HepG2 (cell line): ENCODE results near the gene GNG10. TPM values are rescaled to one million over a fixed set of nuclear protein-coding genes. Genes with fewer than 3 reads are reported as not detected.

ENCODE experiments used
- ATAC-seq: fragments of 200-7000 bp; cut with Tn5 transposase; 3 replicates; pipeline ENCODE4 v1.9.1; 2020; ENCODE audit warnings: mild to moderate bottlenecking, moderate library complexity
- BruUV-seq: library from RNA; stranded (reverse); fragments of 400-500 nt; replicated peaks from 2 replicates; lab custom pipeline; 2021; lab: Mats Ljungman, UMichigan
- CTCF ChIA-PET: fragments of 300-600 bp; formaldehyde crosslinking; extraction: SDS; loops from one replicate; lab custom pipeline; 2021; ENCODE audit warnings: low total read pairs, inconsistent platforms, low intra/inter-chr PET ratio; lab: Yijun Ruan, JAX
- POLR2A ChIA-PET: fragments of 350-600 bp; sonication (Branson Sonifier 250); formaldehyde crosslinking; loops from one replicate; lab custom pipeline; 2020; ENCODE audit warnings: antibody characterized with exemption, inconsistent platforms; lab: Yijun Ruan, JAX
- DNase-seq: peaks from one replicate; pipeline ENCODE4 v3.0.0-alpha.2; 2015; ENCODE audit warnings: low spot score
- FAIRE-seq: peaks from 3 replicates; lab custom pipeline; 2011; peaks lifted over from hg19 to GRCh38; lab: Jason Lieb, UNC
- H2AFZ ChIP-seq: one replicate; pipeline ENCODE4 v1.6.1; 2011; ENCODE audit warnings: low read length, inconsistent platforms
- H3K27ac ChIP-seq: fragments of 300-600 bp; 3 replicates; pipeline ENCODE4 v1.8.0; 2011; ENCODE audit warnings: mixed run types, mild to moderate bottlenecking, mixed read lengths, low read length, inconsistent platforms; ENCODE audit not compliant: insufficient read depth; ENCODE audit errors: extremely low read length
- H3K27me3 ChIP-seq, 2 experiments: fragments of 200-600 bp in 1 of 2; 2 replicates in 1 of 2; 3 replicates in 1 of 2; pipeline versions ENCODE4 v1.6.0 to v1.8.0; 2011; ENCODE audit warnings: low read length in 2 of 2, mild to moderate bottlenecking in 2 of 2, moderate library complexity in 2 of 2, inconsistent platforms in 1 of 2; ENCODE audit not compliant: insufficient read depth in 2 of 2, control insufficient read depth in 1 of 2
- H3K36me3 ChIP-seq, 2 experiments: fragments of 200-600 bp in 1 of 2; replicated peaks in 1 of 2; 2 replicates in 1 of 2; 3 replicates in 1 of 2; pipeline versions ENCODE4 v1.5.1 to v1.8.0; 2011; ENCODE audit warnings: low read length in 2 of 2, inconsistent platforms in 1 of 2; ENCODE audit not compliant: insufficient read depth in 2 of 2, control insufficient read depth in 1 of 2
- H3K4me1 ChIP-seq: 2 replicates; pipeline ENCODE4 v1.5.1; 2012; ENCODE audit warnings: low read length, inconsistent platforms; ENCODE audit not compliant: insufficient read depth
- H3K4me2 ChIP-seq: 2 replicates; pipeline ENCODE4 v1.6.0; 2011; ENCODE audit warnings: low read depth, low read length, inconsistent platforms
- H3K4me3 ChIP-seq, 3 experiments: fragments of 200-600 bp in 1 of 3; sonication (generic), shearing (Covaris generic) in 1 of 3; replicated peaks in 1 of 3; 2 replicates each; pipeline ENCODE4 v1.5.1; 2011 to 2016; ENCODE audit warnings: low read length in 3 of 3, inconsistent platforms in 2 of 3, low read depth in 2 of 3, mild to moderate bottlenecking in 2 of 3, control low read depth in 1 of 3, mixed read lengths in 1 of 3; ENCODE audit not compliant: insufficient read depth in 1 of 3
- H3K79me2 ChIP-seq: one replicate; pipeline ENCODE4 v1.6.1; 2011; ENCODE audit warnings: low read length, inconsistent platforms; ENCODE audit not compliant: insufficient read depth
- H3K9ac ChIP-seq: 2 replicates; pipeline ENCODE4 v1.6.0; 2011; ENCODE audit warnings: mild to moderate bottlenecking, low read depth, low read length, inconsistent platforms; ENCODE audit not compliant: insufficient read depth
- H3K9me3 ChIP-seq: 2 replicates; pipeline ENCODE4 v1.5.1; 2012; ENCODE audit warnings: mild to moderate bottlenecking, low read length
- H4K20me1 ChIP-seq: 2 replicates; pipeline ENCODE4 v1.6.0; 2011; ENCODE audit warnings: inconsistent platforms, mild to moderate bottlenecking, low read length, moderate library complexity; ENCODE audit not compliant: insufficient read depth
- BCLAF1 ChIP-seq: fragments of 450-650 bp; IDR thresholded peaks from 2 replicates; pipeline ENCODE4 v1.6.1; 2017; ENCODE audit warnings: mild to moderate bottlenecking
- HOXD1 ChIP-seq: sonication (generic); formaldehyde crosslinking; IDR thresholded peaks from 2 replicates; pipeline ENCODE4 v1.5.0; 2020; ENCODE audit warnings: missing genetic modification reagents
- KDM3A ChIP-seq: IDR thresholded peaks from 2 replicates; pipeline ENCODE4 v1.6.1; 2018; ENCODE audit warnings: low read depth, missing compliant biosample characterization
- MBNL3 ChIP-seq: fragments of 250-450 bp; sonication (Bioruptor Pico); conservative IDR thresholded peaks from 2 replicates; pipeline ENCODE4 v1.8.0; 2022; ENCODE audit warnings: mild to moderate bottlenecking, inconsistent platforms
- NR1H2 ChIP-seq: sonication (generic); formaldehyde crosslinking; IDR thresholded peaks from 2 replicates; pipeline ENCODE4 v1.8.1; 2022; ENCODE audit warnings: low read depth, missing genetic modification reagents, borderline replicate concordance
- PLRG1 ChIP-seq: fragments of 450-650 bp; conservative IDR thresholded peaks from 2 replicates; pipeline ENCODE4 v1.6.1; 2016
- SRSF9 ChIP-seq: fragments of 200-400 bp; formaldehyde crosslinking; IDR thresholded peaks from 2 replicates; pipeline ENCODE4 v1.6.1; 2018; ENCODE audit warnings: borderline replicate concordance, mild to moderate bottlenecking, low read depth, low read length; ENCODE audit not compliant: insufficient read depth, poor library complexity, severe bottlenecking
- ZNF160 ChIP-seq: sonication (generic); formaldehyde crosslinking; IDR thresholded peaks from 2 replicates; pipeline ENCODE4 v1.8.0; 2022; ENCODE audit warnings: mild to moderate bottlenecking, inconsistent platforms, missing genetic modification reagents
- ZNF232 ChIP-seq: sonication (generic); formaldehyde crosslinking; IDR thresholded peaks from 2 replicates; pipeline ENCODE4 v1.4.0; 2020; ENCODE audit warnings: missing genetic modification reagents, borderline replicate concordance
- ZNF468 ChIP-seq: sonication (generic); formaldehyde crosslinking; IDR thresholded peaks from 2 replicates; pipeline ENCODE4 v1.8.0; 2022; ENCODE audit warnings: mild to moderate bottlenecking, moderate library complexity, missing genetic modification reagents
- ZNF710 ChIP-seq: sonication (generic); formaldehyde crosslinking; IDR thresholded peaks from 2 replicates; pipeline ENCODE4 v1.5.0; 2020; ENCODE audit warnings: mild to moderate bottlenecking, missing genetic modification reagents, borderline replicate concordance
- WGBS: methylation state at CpG from one replicate; pipeline ENCODE4 v1.1.6; 2017; ENCODE audit warnings: low lambda C conversion rate; 5-methylcytosine and 5-hydroxymethylcytosine counted together
- in situ Hi-C: cut with HindIII; loops from 2 replicates; pipeline ENCODE4 v1.10.0; 2017; ENCODE audit warnings: low pct_unique_long_range_greater_than_20kb; ENCODE audit not compliant: extremely low pct_ligation_motif_present
- intact Hi-C: fragments of 100-400 bp; cut with micrococcal nuclease; formaldehyde crosslinking; loops from one replicate; pipeline ENCODE4 v1.10.0; 2022; ENCODE audit not compliant: unreplicated experiment
- polyA plus RNA-seq, 8 experiments: library from polyadenylated mRNA; depleted of rRNA in 3 of 8; stranded (reverse) in 7 of 8; unstranded in 1 of 8; fragments of >200 nt; fragmentation: Illumina TruSeq in 4 of 8; extraction: Trizol in 4 of 8; gene quantifications; 2 replicates each; pipeline versions ENCODE4 v1.2.1 to v1.2.3, GENCODE V29; 2011 to 2016; ENCODE audit warnings: low read depth in 4 of 8, missing spikeins in 1 of 8, mixed read lengths in 1 of 8; ENCODE audit not compliant: insufficient read depth in 1 of 8
- total RNA-seq, 5 experiments: library from RNA; depleted of rRNA; stranded (reverse); fragments of >200 nt; fragmentation: Illumina TruSeq; extraction: Trizol; gene quantifications; 2 replicates each; pipeline ENCODE4 v1.2.3, GENCODE V29; 2016; ENCODE audit warnings: low read depth in 1 of 5
- TF ChIP-seq, protein P1 (sequence below): sonication (generic); formaldehyde crosslinking; IDR thresholded peaks from 2 replicates; pipeline ENCODE4 v1.4.0; 2020; ENCODE audit warnings: missing genetic modification reagents

GNG10 gene
- total and polyA plus RNA-seq, 2 of the 13 experiments (the other 11 are each of a cell fraction or from before 2014, with no cell fraction given): 29.8 to 32.4 TPM

GRCh38 chr9:111679199-111679598 lies 17.8 kb downstream of the GNG10 start (continued):
- TF ChIP-seq, protein P1, sequence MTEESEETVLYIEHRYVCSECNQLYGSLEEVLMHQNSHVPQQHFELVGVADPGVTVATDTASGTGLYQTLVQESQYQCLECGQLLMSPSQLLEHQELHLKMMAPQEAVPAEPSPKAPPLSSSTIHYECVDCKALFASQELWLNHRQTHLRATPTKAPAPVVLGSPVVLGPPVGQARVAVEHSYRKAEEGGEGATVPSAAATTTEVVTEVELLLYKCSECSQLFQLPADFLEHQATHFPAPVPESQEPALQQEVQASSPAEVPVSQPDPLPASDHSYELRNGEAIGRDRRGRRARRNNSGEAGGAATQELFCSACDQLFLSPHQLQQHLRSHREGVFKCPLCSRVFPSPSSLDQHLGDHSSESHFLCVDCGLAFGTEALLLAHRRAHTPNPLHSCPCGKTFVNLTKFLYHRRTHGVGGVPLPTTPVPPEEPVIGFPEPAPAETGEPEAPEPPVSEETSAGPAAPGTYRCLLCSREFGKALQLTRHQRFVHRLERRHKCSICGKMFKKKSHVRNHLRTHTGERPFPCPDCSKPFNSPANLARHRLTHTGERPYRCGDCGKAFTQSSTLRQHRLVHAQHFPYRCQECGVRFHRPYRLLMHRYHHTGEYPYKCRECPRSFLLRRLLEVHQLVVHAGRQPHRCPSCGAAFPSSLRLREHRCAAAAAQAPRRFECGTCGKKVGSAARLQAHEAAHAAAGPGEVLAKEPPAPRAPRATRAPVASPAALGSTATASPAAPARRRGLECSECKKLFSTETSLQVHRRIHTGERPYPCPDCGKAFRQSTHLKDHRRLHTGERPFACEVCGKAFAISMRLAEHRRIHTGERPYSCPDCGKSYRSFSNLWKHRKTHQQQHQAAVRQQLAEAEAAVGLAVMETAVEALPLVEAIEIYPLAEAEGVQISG (CRISPR knock-in tag): no peak

GRCh38 chr9:111683392-111683791 lies 22.0 kb downstream of the GNG10 start:
- intact Hi-C loops (no loop called here), in situ Hi-C loops (no loop called here)
- Histone ChIP-seq H3K4me3 (no peak overlapping the region), H3K9ac (no peak overlapping the region), H2AFZ (no peak overlapping the region), H3K27ac (no peak overlapping the region), H3K36me3 (no peaks in the 10 kb centered on the region), H3K4me2 (no peak overlapping the region), H3K4me1 (peaks cover 11% of the 10 kb centered on the region), H3K27me3 (no peaks in the 10 kb centered on the region), H3K9me3 (no peaks in the 10 kb centered on the region), H3K79me2 (no peaks in the 10 kb centered on the region), H4K20me1 (no peaks in the 10 kb centered on the region)
- ChIA-PET POLR2A (no interaction called here), CTCF (no interaction called here)
- no peak for DNase-seq
- FAIRE-seq: no peak
- BruUV-seq: no TSS peak
- no peak for ATAC-seq
- WGBS: 86% methylated on average over 1 of the region's 1 CpG
- TF ChIP-seq NR1H2 (CRISPR knock-in tag) (no peak), ZNF232 (CRISPR knock-in tag) (no peak), ZNF160 (CRISPR knock-in tag) (no peak), ZNF710 (CRISPR knock-in tag) (no peak), HOXD1 (CRISPR knock-in tag) (no peak), MBNL3 (no peak), KDM3A (no peak), ZNF468 (CRISPR knock-in tag) (no peak), SRSF9 (no peak), PLRG1 (no peak), BCLAF1 (no peak)
